ENCODE results near the gene CRISPLD2.
"Not testable (repeated sequence)": the region's sequence is repeated elsewhere in the genome, so short reads cannot be mapped to it uniquely, and the experiment has no call there.

Gene CRISPLD2

GRCh38 chr16:84863481-84863814 lies 43.7 kb downstream of the CRISPLD2 start:
- DNase-seq, result no peak

GRCh38 chr16:84864326-84864955 lies 44.7 kb downstream of the CRISPLD2 start:
- no peak for DNase-seq

GRCh38 chr16:84867696-84868095 lies 47.9 kb downstream of the CRISPLD2 start:
- no peak for DNase-seq

GRCh38 chr16:84868328-84868727 lies 48.5 kb downstream of the CRISPLD2 start:
- DNase-seq, result no peak

GRCh38 chr16:84868829-84869472 lies 49.2 kb downstream of the CRISPLD2 start:
- no peak for DNase-seq

- DNase-seq, result no peak
Measured at GRCh38 chr16:84869473-84869845, 49.7 kb downstream of the CRISPLD2 start.

- DNase-seq, result not testable (repeated sequence)
Measured at GRCh38 chr16:84872971-84873370, 53.2 kb downstream of the CRISPLD2 start.

- no peak for DNase-seq
Measured at GRCh38 chr16:84874004-84874435, 54.2 kb downstream of the CRISPLD2 start.

GRCh38 chr16:84874553-84874952 lies 54.8 kb downstream of the CRISPLD2 start:
- DNase-seq, result no peak

GRCh38 chr16:84874983-84875382 lies 55.2 kb downstream of the CRISPLD2 start:
- no peak for DNase-seq

- no peak for DNase-seq
Measured at GRCh38 chr16:84875846-84876245, 56.1 kb downstream of the CRISPLD2 start.

- no peak for DNase-seq
Measured at GRCh38 chr16:84876873-84877606, 57.3 kb downstream of the CRISPLD2 start.

GRCh38 chr16:84878770-84879169 lies 59.0 kb downstream of the CRISPLD2 start:
- no peak for DNase-seq

- DNase-seq, result no peak
Measured at GRCh38 chr16:84879569-84880487, 60.0 kb downstream of the CRISPLD2 start.

- no peak for DNase-seq
Measured at GRCh38 chr16:84881702-84882521, 62.1 kb downstream of the CRISPLD2 start.

GRCh38 chr16:84883301-84883700 lies 63.5 kb downstream of the CRISPLD2 start:
- DNase-seq, result no peak

GRCh38 chr16:84884246-84884595 lies 64.4 kb downstream of the CRISPLD2 start:
- no peak for DNase-seq

- DNase-seq, result no peak
Measured at GRCh38 chr16:84884596-84885341, 65.0 kb downstream of the CRISPLD2 start.

GRCh38 chr16:84885342-84885910 lies 65.6 kb downstream of the CRISPLD2 start:
- no peak for DNase-seq

- no peak for DNase-seq
Measured at GRCh38 chr16:84886497-84887090, 66.8 kb downstream of the CRISPLD2 start.

- DNase-seq, result no peak
Measured at GRCh38 chr16:84887207-84887606, 67.4 kb downstream of the CRISPLD2 start.
